Mesenchymal stem cell (in vitro differentiated cells and primary cell): Measurements from ENCODE around the gene ITGB4.

Source experiments
- DNase-seq: peaks from one replicate; pipeline ENCODE4 v3.0.0-alpha.2; 2013
- H2AFZ ChIP-seq: one replicate; pipeline ENCODE4 v1.6.1; 2013; ENCODE audit warnings: low read depth, mild to moderate bottlenecking, control low read depth, inconsistent platforms, low read length, moderate library complexity
- H2AK5ac ChIP-seq: 2 replicates; pipeline ENCODE4 v1.6.1; 2013; ENCODE audit warnings: low read length, moderate library complexity, mild to moderate bottlenecking, inconsistent platforms; ENCODE audit not compliant: severe bottlenecking
- H2BK120ac ChIP-seq: one replicate; pipeline ENCODE4 v1.6.1; 2013; ENCODE audit warnings: low read depth, mild to moderate bottlenecking, inconsistent platforms, low read length, moderate library complexity
- H2BK12ac ChIP-seq, 2 experiments: one replicate each; pipeline ENCODE4 v1.6.1; 2013; ENCODE audit warnings: inconsistent platforms in 2 of 2, low read length in 2 of 2, mild to moderate bottlenecking in 2 of 2, moderate library complexity in 2 of 2, control low read depth in 1 of 2
- H2BK15ac ChIP-seq: one replicate; pipeline ENCODE4 v1.6.1; 2013; ENCODE audit warnings: mild to moderate bottlenecking, low read depth, inconsistent platforms; ENCODE audit not compliant: poor library complexity, severe bottlenecking
- H2BK5ac ChIP-seq: 2 replicates; pipeline ENCODE4 v1.6.1; 2013; ENCODE audit warnings: low read depth, mild to moderate bottlenecking, low read length, control low read depth, inconsistent platforms; ENCODE audit not compliant: poor library complexity, severe bottlenecking
- H3K14ac ChIP-seq, 2 experiments: one replicate each; pipeline ENCODE4 v1.6.1; 2013; ENCODE audit warnings: inconsistent platforms in 2 of 2, low read length in 2 of 2, control low read depth in 1 of 2, mild to moderate bottlenecking in 1 of 2, moderate library complexity in 1 of 2
- H3K18ac ChIP-seq, 2 experiments: one replicate each; pipeline ENCODE4 v1.6.1; 2013; ENCODE audit warnings: inconsistent platforms in 2 of 2, low read length in 2 of 2, control low read depth in 1 of 2, low read depth in 1 of 2, mild to moderate bottlenecking in 1 of 2
- H3K23ac ChIP-seq, 2 experiments: one replicate each; pipeline ENCODE4 v1.6.1; 2013; ENCODE audit warnings: inconsistent platforms in 2 of 2, low read length in 2 of 2, mild to moderate bottlenecking in 2 of 2, moderate library complexity in 2 of 2, control low read depth in 1 of 2
- H3K27ac ChIP-seq: 2 replicates; pipeline ENCODE4 v1.5.1; 2013; ENCODE audit warnings: mild to moderate bottlenecking, moderate library complexity, low read length, control low read depth, inconsistent platforms; ENCODE audit not compliant: poor library complexity, severe bottlenecking
- H3K27me3 ChIP-seq, 2 experiments: 2 replicates each; pipeline versions ENCODE4 v1.6.1 to v1.7.0; 2013; ENCODE audit warnings: low read length in 2 of 2, mild to moderate bottlenecking in 2 of 2, moderate library complexity in 2 of 2, control low read depth in 1 of 2, inconsistent platforms in 1 of 2; ENCODE audit not compliant: control insufficient read depth in 1 of 2, insufficient read depth in 1 of 2
- H3K36me3 ChIP-seq, 2 experiments: 2 replicates each; pipeline versions ENCODE4 v1.6.1 to v1.7.0; 2013; ENCODE audit warnings: low read length in 2 of 2, control low read depth in 1 of 2, inconsistent platforms in 1 of 2, low read depth in 1 of 2, mild to moderate bottlenecking in 1 of 2; ENCODE audit not compliant: insufficient read depth in 2 of 2, control insufficient read depth in 1 of 2
- H3K4ac ChIP-seq, 2 experiments: one replicate each; pipeline ENCODE4 v1.6.1; 2013; ENCODE audit warnings: inconsistent platforms in 2 of 2, low read length in 2 of 2, mild to moderate bottlenecking in 2 of 2, moderate library complexity in 2 of 2, control low read depth in 1 of 2, low read depth in 1 of 2
- H3K4me1 ChIP-seq: 2 replicates; pipeline ENCODE4 v1.6.1; 2013; ENCODE audit warnings: low read depth, low read length, control low read depth; ENCODE audit not compliant: control insufficient read depth, insufficient read depth
- H3K4me2 ChIP-seq: 2 replicates; pipeline ENCODE4 v1.6.1; 2013; ENCODE audit warnings: low read length, mild to moderate bottlenecking, inconsistent platforms; ENCODE audit not compliant: poor library complexity, severe bottlenecking
- H3K4me3 ChIP-seq, 2 experiments: 2 replicates each; pipeline versions ENCODE4 v1.5.1 to v1.7.0; 2013; ENCODE audit warnings: low read length in 2 of 2, mild to moderate bottlenecking in 2 of 2, control low read depth in 1 of 2, low read depth in 1 of 2; ENCODE audit not compliant: insufficient read depth in 1 of 2
- H3K79me1 ChIP-seq: replicated peaks from 2 replicates; pipeline ENCODE4 v1.6.1; 2013; ENCODE audit warnings: mild to moderate bottlenecking, control low read depth, low read length, inconsistent platforms; ENCODE audit not compliant: poor library complexity, severe bottlenecking
- H3K9ac ChIP-seq: 2 replicates; pipeline ENCODE4 v1.7.0; 2013; ENCODE audit warnings: mild to moderate bottlenecking, low read length, moderate library complexity
- H3K9me3 ChIP-seq: 2 replicates; pipeline ENCODE4 v1.7.0; 2013; ENCODE audit warnings: mild to moderate bottlenecking, low read length; ENCODE audit not compliant: control insufficient read depth
- H4K8ac ChIP-seq: one replicate; pipeline ENCODE4 v1.6.1; 2013; ENCODE audit warnings: inconsistent platforms, mild to moderate bottlenecking, low read length, moderate library complexity
- H4K91ac ChIP-seq: one replicate; pipeline ENCODE4 v1.6.1; 2013; ENCODE audit warnings: mild to moderate bottlenecking, low read length, inconsistent platforms
- WGBS: methylation state at CpG from one replicate; pipeline ENCODE4 v1.1.7; 2013; ENCODE audit warnings: mixed read lengths; 5-methylcytosine and 5-hydroxymethylcytosine counted together

Gene ITGB4

GRCh38 chr17:75785016-75785890 is 64.0 kb downstream of the ITGB4 start:
- peak overlapping the region; percentile 100 for H3K9ac ChIP-seq
- H3K27ac ChIP-seq = peak overlapping the region; percentile 100
- H3K4me2 ChIP-seq = peak overlapping the region; percentile 78
- H2BK12ac ChIP-seq = peak overlapping the region in 1 of 2 experiments; percentile 29
- peak overlapping the region; percentile 97 for H4K91ac ChIP-seq
- no peaks in the 10 kb centered on the region for H3K9me3 ChIP-seq
- H4K8ac ChIP-seq = peak overlapping the region; percentile 97
- H2BK120ac ChIP-seq = peak overlapping the region; percentile 83
- peak; percentile 91 for DNase-seq
- H3K14ac ChIP-seq = peak overlapping the region in 1 of 2 experiments; percentile 99
- no peaks in the 10 kb centered on the region for H3K36me3 ChIP-seq
- H2AK5ac ChIP-seq = peak overlapping the region; percentile 98
- WGBS = 10% methylated on average over 38 of the region's 43 CpGs
- peak overlapping the region; percentile 98 to 99 for H3K18ac ChIP-seq
- H3K23ac ChIP-seq = peak overlapping the region; percentile 0 to 34
- H3K4me1 ChIP-seq = peaks cover 14% of the 10 kb centered on the region
- peak overlapping the region; percentile 93 for H2AFZ ChIP-seq
- H2BK5ac ChIP-seq = peak overlapping the region; percentile 94
- peaks cover 4% of the 10 kb centered on the region for H3K79me1 ChIP-seq
- peak overlapping the region; percentile 82 to 100 for H3K4ac ChIP-seq
- peak overlapping the region; percentile 80 to 82 for H3K4me3 ChIP-seq
- no peak overlapping the region for H2BK15ac ChIP-seq
- H3K27me3 ChIP-seq = no peaks in the 10 kb centered on the region

GRCh38 chr17:75791254-75791653 is 70.0 kb downstream of the ITGB4 start:
- H3K4me2 ChIP-seq = no peak overlapping the region

GRCh38 chr17:75793460-75793859 is 72.2 kb downstream of the ITGB4 start:
- H2BK120ac ChIP-seq = no peak overlapping the region
- H2BK12ac ChIP-seq = no peak overlapping the region
- H3K18ac ChIP-seq = no peak overlapping the region
- no peak overlapping the region for H3K4ac ChIP-seq
- no peak overlapping the region for H4K91ac ChIP-seq
- no peak overlapping the region for H3K4me3 ChIP-seq
- WGBS = 88% methylated on average over 1 of the region's 1 CpG
- H3K9ac ChIP-seq = no peak overlapping the region
- H2AK5ac ChIP-seq = no peak overlapping the region
- H3K4me1 ChIP-seq = no peaks in the 10 kb centered on the region
- no peak overlapping the region for H3K14ac ChIP-seq
- H3K9me3 ChIP-seq = no peaks in the 10 kb centered on the region
- H3K79me1 ChIP-seq = peaks cover 14% of the 10 kb centered on the region
- H3K23ac ChIP-seq = no peak overlapping the region
- no peak overlapping the region for H3K27ac ChIP-seq
- no peak overlapping the region for H4K8ac ChIP-seq
- peaks cover 19 to 57% of the 10 kb centered on the region in 2 experiments for H3K36me3 ChIP-seq
- H2AFZ ChIP-seq = no peak overlapping the region
- no peak for DNase-seq
- no peak overlapping the region for H2BK15ac ChIP-seq
- no peak overlapping the region for H3K4me2 ChIP-seq
- H2BK5ac ChIP-seq = no peak overlapping the region
- H3K27me3 ChIP-seq = no peaks in the 10 kb centered on the region

More at GRCh38 chr17:75791254-75791653, 70.0 kb downstream of the ITGB4 start:
- H2BK120ac ChIP-seq = no peak overlapping the region
- no peak for DNase-seq
- no peak overlapping the region for H2BK5ac ChIP-seq
- no peak overlapping the region for H2AK5ac ChIP-seq
- peaks cover 9% of the 10 kb centered on the region for H3K79me1 ChIP-seq
- H3K4me1 ChIP-seq = peaks cover 6% of the 10 kb centered on the region
- H3K27me3 ChIP-seq = no peaks in the 10 kb centered on the region
- H3K9ac ChIP-seq = no peak overlapping the region
- no peak overlapping the region for H3K14ac ChIP-seq
- H3K9me3 ChIP-seq = no peaks in the 10 kb centered on the region
- no peak overlapping the region for H3K27ac ChIP-seq
- H4K91ac ChIP-seq = no peak overlapping the region
- no peak overlapping the region for H2BK15ac ChIP-seq
- H3K4ac ChIP-seq = no peak overlapping the region
- H2AFZ ChIP-seq = no peak overlapping the region
- H3K4me3 ChIP-seq = no peak overlapping the region
- H3K23ac ChIP-seq = no peak overlapping the region
- no peak overlapping the region for H4K8ac ChIP-seq
- WGBS = 100% methylated on average over 3 of the region's 6 CpGs
- H3K36me3 ChIP-seq = peaks cover 8 to 39% of the 10 kb centered on the region in 2 experiments
- H3K18ac ChIP-seq = no peak overlapping the region
- H2BK12ac ChIP-seq = no peak overlapping the region

GRCh38 chr17:75795820-75796607 is 74.8 kb downstream of the ITGB4 start:
- Histone ChIP-seq H2AK5ac (no peak overlapping the region), H3K79me1 (peaks cover 23% of the 10 kb centered on the region), H2BK15ac (no peak overlapping the region), H3K14ac (no peak overlapping the region), H2BK120ac (no peak overlapping the region), H3K4me1 (no peaks in the 10 kb centered on the region), H3K27me3 (no peaks in the 10 kb centered on the region), H3K4me2 (no peak overlapping the region), H4K91ac (no peak overlapping the region), H3K23ac (no peak overlapping the region), H3K9ac (no peak overlapping the region), H3K9me3 (no peaks in the 10 kb centered on the region), H3K4me3 (no peak overlapping the region), H3K4ac (no peak overlapping the region), H2AFZ (no peak overlapping the region), H4K8ac (no peak overlapping the region), H3K27ac (no peak overlapping the region), H2BK5ac (no peak overlapping the region), H3K36me3 (peaks cover 39 to 72% of the 10 kb centered on the region in 2 experiments), H2BK12ac (no peak overlapping the region), H3K18ac (no peak overlapping the region)
- 100% methylated on average over 2 of the region's 8 CpGs for WGBS
- no peak for DNase-seq
